Measurements from ENCODE around the gene FBXO17.
"Not testable (repeated sequence)": the region's sequence is repeated elsewhere in the genome, so short reads cannot be mapped to it uniquely, and the experiment has no call there.

Gene FBXO17

DNA sequence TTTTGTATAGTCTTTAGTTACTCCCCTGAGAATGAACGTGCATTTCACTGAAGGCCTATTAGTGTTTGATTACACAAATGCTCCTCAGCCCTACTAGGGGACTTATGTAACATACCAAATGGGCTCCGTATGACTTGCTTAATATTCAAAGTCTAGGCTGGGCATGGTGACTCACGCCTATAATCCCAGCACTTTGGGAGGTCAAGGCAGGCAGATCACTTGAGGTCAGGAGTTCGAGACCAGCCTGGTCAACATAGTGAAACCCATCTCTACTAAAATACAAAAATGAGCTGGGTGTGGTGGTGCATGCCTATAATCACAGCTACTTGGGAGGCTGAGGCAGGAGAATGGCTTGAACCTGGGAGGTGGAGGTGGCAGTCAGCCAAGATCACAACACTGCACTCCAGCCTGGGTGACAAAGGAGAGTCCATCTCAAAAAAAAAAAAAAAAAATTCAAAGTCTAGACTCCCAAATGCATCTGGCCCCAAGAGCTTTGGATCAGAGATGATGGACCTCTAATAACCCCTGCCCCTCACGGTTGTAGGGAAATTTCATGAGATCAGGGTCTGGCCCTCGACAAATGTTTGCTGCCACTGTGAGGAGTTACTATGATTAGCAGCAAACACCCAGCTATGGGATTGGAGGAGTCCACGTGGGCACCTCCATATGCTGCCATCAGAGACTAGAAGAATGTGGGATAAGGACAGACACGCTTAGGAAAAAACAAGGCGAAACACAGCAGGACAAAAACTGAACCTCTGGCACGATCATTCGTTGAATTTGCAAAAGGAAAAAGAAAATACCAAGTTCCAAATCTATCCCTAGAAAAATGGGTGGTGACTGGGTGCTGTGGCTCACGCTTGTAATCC, 4.6 kb downstream of the FBXO17 start:
- no peaks in the 10 kb centered on the region for H3K4me1 ChIP-seq (ENCODE audit: insufficient read depth, low read length)
- H3K9me3 ChIP-seq (ENCODE audit: control insufficient read depth, insufficient read depth, low read length), result no peaks in the 10 kb centered on the region
- H3K9ac ChIP-seq (ENCODE audit: low read depth, low read length), result no peak overlapping the region
- no peaks in the 10 kb centered on the region for H3K36me3 ChIP-seq (ENCODE audit: insufficient read depth, low read length)

DNA sequence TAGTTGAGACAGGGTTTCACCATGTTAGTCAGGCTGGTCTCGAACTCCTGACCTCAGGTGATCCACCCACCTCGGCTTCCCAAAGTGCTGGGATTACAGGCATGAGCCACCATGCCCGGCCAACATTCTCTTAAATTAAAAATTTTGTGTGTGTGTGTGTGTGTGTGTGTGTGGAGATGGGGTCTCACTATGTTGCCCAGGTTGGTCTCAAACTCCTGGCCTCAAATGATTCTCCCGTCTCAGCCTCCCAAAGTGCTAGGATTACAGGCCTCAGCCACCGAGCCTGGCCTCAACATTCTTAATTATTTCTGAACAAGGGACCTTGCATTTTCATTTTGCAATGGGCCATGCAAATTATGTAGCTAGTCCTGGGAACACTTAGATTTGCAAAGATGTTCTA, 9.4 kb downstream of the FBXO17 start:
- H3K4me1 ChIP-seq (ENCODE audit: insufficient read depth, low read length); H3K9ac ChIP-seq (ENCODE audit: low read depth, low read length); H3K36me3 ChIP-seq (ENCODE audit: insufficient read depth, low read length); H3K9me3 ChIP-seq (ENCODE audit: control insufficient read depth, insufficient read depth, low read length): not testable (repeated sequence)

- Histone ChIP-seq H3K36me3 (ENCODE audit: insufficient read depth, low read length) (no peaks in the 10 kb centered on the region), H3K4me1 (ENCODE audit: insufficient read depth, low read length) (peaks cover 3% of the 10 kb centered on the region; the same call in 1 of the 2 replicates), H3K9me3 (ENCODE audit: control insufficient read depth, insufficient read depth, low read length) (no peaks in the 10 kb centered on the region)
These were observed 10.8 kb downstream of the FBXO17 start for GRCh38 chr19:38964738-38965137.

GRCh38 chr19:38959618-38960017, 15.9 kb downstream of the FBXO17 start:
- no peak overlapping the region for H3K9ac ChIP-seq (ENCODE audit: low read depth, low read length)
- peaks cover 3% of the 10 kb centered on the region; the same call in 1 of the 2 replicates for H3K4me1 ChIP-seq (ENCODE audit: insufficient read depth, low read length)
- no peaks in the 10 kb centered on the region for H3K36me3 ChIP-seq (ENCODE audit: insufficient read depth, low read length)
- H3K9me3 ChIP-seq (ENCODE audit: control insufficient read depth, insufficient read depth, low read length), result no peaks in the 10 kb centered on the region

More at GRCh38 chr19:38964738-38965137, 10.8 kb downstream of the FBXO17 start:
- H3K9ac ChIP-seq (ENCODE audit: low read depth, low read length), result no peak overlapping the region

DNA sequence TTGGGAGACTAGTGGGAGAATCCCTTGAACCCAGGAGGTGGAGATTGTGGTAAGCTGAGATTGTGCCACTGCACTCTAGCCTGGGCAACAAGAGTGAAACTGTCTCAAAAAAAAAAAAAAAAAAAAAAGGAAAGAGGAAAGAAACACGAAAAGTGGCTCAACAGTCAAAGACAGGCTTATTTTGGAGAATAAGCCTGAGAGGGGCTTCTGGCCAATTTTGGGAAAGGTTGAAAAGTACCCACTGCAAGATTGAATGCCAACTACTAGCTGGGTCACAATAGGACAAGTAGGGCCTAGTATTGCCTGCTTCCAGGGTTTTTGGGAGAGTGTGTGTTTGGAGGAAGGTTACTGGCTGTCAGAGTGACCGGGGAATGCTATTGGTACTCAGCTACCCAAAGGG, 17.2 kb downstream of the FBXO17 start:
- H3K36me3 ChIP-seq (ENCODE audit: insufficient read depth, low read length), result no peaks in the 10 kb centered on the region
- no peaks in the 10 kb centered on the region for H3K9me3 ChIP-seq (ENCODE audit: control insufficient read depth, insufficient read depth, low read length)
- H3K9ac ChIP-seq (ENCODE audit: low read depth, low read length), result no peak overlapping the region
- H3K4me1 ChIP-seq (ENCODE audit: insufficient read depth, low read length), result peaks cover 3% of the 10 kb centered on the region; the same call in 1 of the 2 replicates

DNA sequence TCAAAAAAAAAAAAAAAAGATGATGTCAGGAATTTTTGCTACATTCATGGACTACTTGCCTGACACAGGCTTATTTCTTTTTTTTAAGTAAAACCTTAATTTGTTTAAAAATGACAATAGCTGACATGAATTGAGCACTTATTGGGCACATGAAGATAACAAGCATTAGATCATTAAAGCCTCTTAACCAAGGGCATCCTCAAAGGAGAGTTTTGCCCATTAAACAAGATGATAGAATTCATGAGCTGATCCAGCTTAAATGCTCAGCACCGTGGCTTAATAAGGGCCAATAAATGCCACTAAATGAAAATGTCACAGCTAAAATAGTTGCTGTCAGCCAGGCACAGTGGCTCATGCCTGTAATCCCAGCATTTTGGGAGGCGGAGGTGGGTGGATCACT, 19.3 kb downstream of the FBXO17 start:
- Histone ChIP-seq H3K4me1 (ENCODE audit: insufficient read depth, low read length) (no peaks in the 10 kb centered on the region), H3K9me3 (ENCODE audit: control insufficient read depth, insufficient read depth, low read length) (no peaks in the 10 kb centered on the region), H3K36me3 (ENCODE audit: insufficient read depth, low read length) (no peaks in the 10 kb centered on the region), H3K9ac (ENCODE audit: low read depth, low read length) (no peak overlapping the region)

GRCh38 chr19:38953677-38954076, 21.9 kb downstream of the FBXO17 start:
- Histone ChIP-seq H3K4me1 (ENCODE audit: insufficient read depth, low read length) (no peaks in the 10 kb centered on the region), H3K9me3 (ENCODE audit: control insufficient read depth, insufficient read depth, low read length) (no peaks in the 10 kb centered on the region), H3K9ac (ENCODE audit: low read depth, low read length) (no peak overlapping the region), H3K36me3 (ENCODE audit: insufficient read depth, low read length) (no peaks in the 10 kb centered on the region)

DNA sequence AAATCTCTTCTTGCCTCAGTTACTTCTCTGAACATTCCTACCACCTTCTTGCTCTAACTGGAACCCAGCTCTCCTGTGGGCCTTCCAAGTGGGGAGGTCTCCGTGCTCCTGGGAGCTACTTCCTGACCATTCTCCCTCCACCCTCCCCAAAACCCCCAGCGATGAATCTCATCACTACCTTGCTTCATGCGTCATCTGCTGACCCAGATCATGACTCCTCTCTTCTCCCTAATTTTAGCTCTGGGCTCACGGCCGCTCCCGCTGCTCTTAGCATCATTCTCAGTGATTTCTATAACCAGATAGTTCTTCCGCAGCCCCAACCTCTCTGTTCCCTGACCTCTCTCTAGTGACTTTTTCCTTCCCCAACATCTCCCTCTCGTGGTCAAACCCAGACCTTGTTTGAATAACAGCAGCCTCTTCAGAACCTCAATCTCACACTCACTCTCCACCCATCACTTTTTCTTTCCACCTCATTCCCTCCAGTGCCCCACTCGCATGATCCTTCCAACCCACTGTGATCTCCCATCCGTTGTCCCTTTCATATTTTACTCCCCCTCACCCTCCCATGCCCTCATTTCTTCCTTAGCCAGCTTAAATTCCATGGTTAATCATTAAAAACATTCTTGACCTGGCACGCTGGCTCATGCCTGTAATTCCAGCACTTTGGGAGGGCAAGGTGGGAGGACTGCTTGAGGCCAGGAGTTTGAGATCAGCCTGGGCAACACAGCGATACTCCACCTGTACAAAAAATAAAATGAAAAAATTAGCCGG, 23.0 kb downstream of the FBXO17 start:
- H3K36me3 ChIP-seq (ENCODE audit: insufficient read depth, low read length), result no peaks in the 10 kb centered on the region
- no peaks in the 10 kb centered on the region for H3K9me3 ChIP-seq (ENCODE audit: control insufficient read depth, insufficient read depth, low read length)
- no peak overlapping the region; the same call in 1 of the 2 replicates for H3K9ac ChIP-seq (ENCODE audit: low read depth, low read length)
- H3K4me1 ChIP-seq (ENCODE audit: insufficient read depth, low read length), result no peaks in the 10 kb centered on the region

DNA sequence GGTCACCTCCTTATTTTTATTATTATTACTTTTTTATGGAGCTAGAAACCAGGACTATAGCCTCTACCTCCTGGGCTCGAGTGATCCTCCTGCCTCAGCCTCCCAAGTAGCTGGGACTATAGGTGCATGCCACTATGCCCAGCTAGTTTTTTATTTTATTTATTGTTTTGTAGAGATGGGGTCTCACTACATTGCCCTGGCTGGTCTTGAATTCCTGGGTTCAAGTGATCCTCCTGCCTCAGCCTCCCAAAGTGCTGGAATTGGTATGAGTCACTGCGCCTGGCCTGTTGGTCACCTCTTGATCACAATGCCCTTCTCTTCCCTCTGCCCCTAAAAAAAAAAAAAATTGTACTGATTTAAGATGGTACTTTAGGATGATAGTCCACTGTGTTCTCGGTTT, 24.4 kb downstream of the FBXO17 start:
- no peak overlapping the region for H3K9ac ChIP-seq (ENCODE audit: low read depth, low read length)
- no peaks in the 10 kb centered on the region for H3K4me1 ChIP-seq (ENCODE audit: insufficient read depth, low read length)
- H3K9me3 ChIP-seq (ENCODE audit: control insufficient read depth, insufficient read depth, low read length), result no peaks in the 10 kb centered on the region
- no peaks in the 10 kb centered on the region for H3K36me3 ChIP-seq (ENCODE audit: insufficient read depth, low read length)

DNA sequence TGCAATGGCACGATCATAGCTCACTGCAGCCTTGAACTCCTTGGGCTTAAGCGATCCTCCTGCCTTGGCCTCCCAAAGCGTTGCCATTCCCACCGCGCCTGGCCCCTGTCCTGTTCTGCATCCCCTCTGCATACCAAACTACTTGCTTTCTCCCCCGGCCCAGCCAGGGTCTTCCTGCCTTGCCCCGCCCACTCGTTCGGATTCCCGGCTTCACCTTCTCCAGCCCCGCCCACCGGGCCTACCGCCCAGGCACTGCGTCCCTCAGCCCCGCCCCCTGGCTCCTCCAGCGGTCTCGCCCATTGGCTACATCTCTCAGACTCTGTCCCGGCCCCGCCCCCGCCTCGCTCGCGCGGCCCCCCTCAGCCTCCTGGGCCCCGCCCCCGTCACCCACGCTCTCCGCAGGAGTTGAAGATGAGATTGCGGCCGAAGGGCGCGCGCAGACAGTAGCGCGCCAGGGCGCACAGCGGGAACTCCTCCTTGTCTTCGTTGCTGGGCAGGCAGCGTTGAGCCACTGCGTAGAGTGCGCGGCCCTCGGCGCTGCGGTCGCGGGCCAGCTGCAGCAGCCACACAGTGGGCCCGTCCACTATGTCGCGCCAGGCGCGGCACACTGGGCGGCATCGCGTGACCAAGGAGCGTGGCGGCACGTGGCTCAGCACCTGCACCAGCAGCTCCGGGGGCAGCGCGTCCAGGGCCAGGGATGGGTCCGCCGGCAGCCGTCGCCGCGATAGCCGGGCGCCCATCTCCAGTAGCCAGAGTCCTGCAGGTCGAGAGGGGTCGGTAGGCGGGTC, 25.8 kb downstream of the FBXO17 start:
- no peaks in the 10 kb centered on the region for H3K4me1 ChIP-seq (ENCODE audit: insufficient read depth, low read length)
- H3K9me3 ChIP-seq (ENCODE audit: control insufficient read depth, insufficient read depth, low read length), result no peaks in the 10 kb centered on the region
- H3K36me3 ChIP-seq (ENCODE audit: insufficient read depth, low read length), result no peaks in the 10 kb centered on the region
- H3K9ac ChIP-seq (ENCODE audit: low read depth, low read length), result peak overlapping the region; percentile 66

- no peaks in the 10 kb centered on the region for H3K9me3 ChIP-seq (ENCODE audit: control insufficient read depth, insufficient read depth, low read length)
- H3K36me3 ChIP-seq (ENCODE audit: insufficient read depth, low read length), result no peaks in the 10 kb centered on the region
- no peaks in the 10 kb centered on the region for H3K4me1 ChIP-seq (ENCODE audit: insufficient read depth, low read length)
- H3K9ac ChIP-seq (ENCODE audit: low read depth, low read length), result no peak overlapping the region
These were observed 29.1 kb downstream of the FBXO17 start for GRCh38 chr19:38946229-38947010.

DNA sequence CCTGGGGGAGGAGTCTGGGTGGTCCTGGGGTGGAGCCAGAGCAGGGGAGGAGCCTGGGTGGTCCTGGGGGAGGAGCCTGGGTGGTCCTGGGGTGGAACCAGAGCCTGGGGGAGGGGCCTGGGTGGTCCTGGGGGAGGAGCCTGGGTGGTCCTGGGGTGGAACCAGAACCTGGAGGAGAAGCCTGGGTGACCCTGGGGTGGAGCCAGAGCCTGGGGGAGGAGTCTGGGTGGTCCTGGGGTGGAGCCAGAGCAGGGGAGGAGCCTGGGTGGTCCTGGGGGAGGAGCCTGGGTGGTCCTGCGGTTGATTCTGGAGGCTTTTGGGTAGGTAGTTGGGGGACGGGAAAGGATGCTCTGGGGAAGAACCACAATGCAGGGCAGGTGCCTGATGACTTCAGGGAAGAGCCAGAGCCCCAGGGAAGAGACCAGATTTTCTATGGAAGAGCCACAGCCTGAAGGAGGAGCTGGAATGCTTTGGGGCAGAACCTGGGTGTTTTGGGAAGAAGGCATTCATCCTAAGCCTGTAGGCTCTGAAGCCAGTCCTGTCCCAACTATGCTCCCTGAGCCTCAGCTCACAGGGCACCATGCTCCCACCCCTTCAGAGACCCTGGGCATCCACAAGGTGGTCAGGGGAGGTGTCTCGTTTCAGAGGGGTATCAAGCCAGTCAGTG, 29.8 kb downstream of the FBXO17 start:
- Histone ChIP-seq H3K9me3 (ENCODE audit: control insufficient read depth, insufficient read depth, low read length) (no peaks in the 10 kb centered on the region), H3K36me3 (ENCODE audit: insufficient read depth, low read length) (no peaks in the 10 kb centered on the region), H3K4me1 (ENCODE audit: insufficient read depth, low read length) (no peaks in the 10 kb centered on the region), H3K9ac (ENCODE audit: low read depth, low read length) (no peak overlapping the region)

GRCh38 chr19:38944981-38945506, 30.5 kb downstream of the FBXO17 start:
- Histone ChIP-seq H3K36me3 (ENCODE audit: insufficient read depth, low read length) (no peaks in the 10 kb centered on the region), H3K9ac (ENCODE audit: low read depth, low read length) (no peak overlapping the region), H3K4me1 (ENCODE audit: insufficient read depth, low read length) (no peaks in the 10 kb centered on the region), H3K9me3 (ENCODE audit: control insufficient read depth, insufficient read depth, low read length) (no peaks in the 10 kb centered on the region)
